Neural cell (in vitro differentiated cells): ENCODE results near the gene OLFM1. TPM values are rescaled to one million over a fixed set of nuclear protein-coding genes. Genes with fewer than 3 reads are reported as not detected.

Source experiments
- H2AFZ ChIP-seq: fragments of 200-600, 300-800 bp; sonication (generic), shearing (Covaris generic); 2 replicates; pipeline ENCODE4 v1.6.0; 2014; ENCODE audit warnings: low read depth, mild to moderate bottlenecking, antibody characterized with exemption, low read length, moderate library complexity
- H3F3A ChIP-seq: fragments of 200-600 bp; shearing (Covaris generic); 2 replicates; pipeline ENCODE4 v1.6.1; 2016; ENCODE audit warnings: mild to moderate bottlenecking, moderate library complexity, mixed read lengths, antibody characterized with exemption, low read length; ENCODE audit not compliant: insufficient read depth, poor library complexity, severe bottlenecking
- H3K27ac ChIP-seq: fragments of 200-600, 300-800 bp; sonication (generic), shearing (Covaris generic); 2 replicates; pipeline ENCODE4 v1.5.1; 2014; ENCODE audit warnings: mild to moderate bottlenecking, low read length, moderate library complexity
- H3K27me3 ChIP-seq: fragments of 300-800, 200-600 bp; sonication (generic), shearing (Covaris generic); 2 replicates; pipeline ENCODE4 v1.6.0; 2014; ENCODE audit warnings: mild to moderate bottlenecking, low read depth, low read length, moderate library complexity; ENCODE audit not compliant: insufficient read depth
- H3K36me3 ChIP-seq: fragments of 300-800, 200-600 bp; sonication (generic), shearing (Covaris generic); 2 replicates; pipeline ENCODE4 v1.5.1; 2014; ENCODE audit warnings: mild to moderate bottlenecking, antibody characterized with exemption, low read length, moderate library complexity; ENCODE audit not compliant: insufficient read depth
- H3K4me2 ChIP-seq: fragments of 300-800, 200-600 bp; sonication (generic), shearing (Covaris generic); 2 replicates; pipeline ENCODE4 v1.6.0; 2014; ENCODE audit warnings: mild to moderate bottlenecking, low read length
- H3K4me3 ChIP-seq: fragments of 300-800, 200-600 bp; sonication (generic), shearing (Covaris generic); 2 replicates; pipeline ENCODE4 v1.5.1; 2014; ENCODE audit warnings: mild to moderate bottlenecking, low read length, moderate library complexity
- H3K79me2 ChIP-seq: fragments of 200-600 bp; shearing (Covaris generic); replicated peaks from 2 replicates; pipeline ENCODE4 v1.6.0; 2014; ENCODE audit warnings: mild to moderate bottlenecking, low read length, moderate library complexity; ENCODE audit not compliant: insufficient read depth
- H3K9ac ChIP-seq: fragments of 300-800, 200-600 bp; sonication (generic), shearing (Covaris generic); 2 replicates; pipeline ENCODE4 v1.6.1; 2016; ENCODE audit warnings: mild to moderate bottlenecking, low read length, mixed read lengths
- H3K9me2 ChIP-seq: fragments of 200-600 bp; shearing (Covaris generic); 2 replicates; pipeline ENCODE4 v1.6.1; 2016; ENCODE audit warnings: mild to moderate bottlenecking, low read length, mixed read lengths; ENCODE audit not compliant: insufficient read depth
- H3K9me3 ChIP-seq: fragments of 200-600, 300-800 bp; sonication (generic), shearing (Covaris generic); 2 replicates; pipeline ENCODE4 v1.6.1; 2016; ENCODE audit warnings: mild to moderate bottlenecking, mixed run types, low read length, moderate library complexity, mixed read lengths
- H4K20me1 ChIP-seq: fragments of 200-600 bp; shearing (Covaris generic); 2 replicates; pipeline ENCODE4 v1.6.1; 2016; ENCODE audit warnings: mild to moderate bottlenecking, mixed run types; ENCODE audit not compliant: insufficient read depth
- EP300 ChIP-seq: fragments of 450-650 bp; conservative IDR thresholded peaks from 2 replicates; pipeline ENCODE4 v1.6.1; 2014; ENCODE audit warnings: antibody characterized with exemption, mild to moderate bottlenecking, moderate library complexity; ENCODE audit not compliant: poor library complexity, severe bottlenecking
- EZH2 ChIP-seq: fragments of 200-600, 300-800 bp; shearing (Covaris generic), sonication (generic); IDR thresholded peaks from 2 replicates; pipeline ENCODE4 v1.6.1; 2014; ENCODE audit warnings: antibody characterized with exemption, low read length, borderline replicate concordance, mild to moderate bottlenecking; ENCODE audit not compliant: insufficient read depth, poor library complexity, severe bottlenecking
- MXI1 ChIP-seq: fragments of 450-650 bp; conservative IDR thresholded peaks from 2 replicates; pipeline ENCODE4 v1.6.1; 2014; ENCODE audit warnings: antibody characterized with exemption, mild to moderate bottlenecking; ENCODE audit not compliant: poor library complexity, severe bottlenecking
- POLR2AphosphoS5 ChIP-seq: IDR thresholded peaks from 2 replicates; pipeline ENCODE4 v1.6.1; 2012
- RAD21 ChIP-seq: fragments of 450-650 bp; conservative IDR thresholded peaks from 2 replicates; pipeline ENCODE4 v1.6.1; 2014; ENCODE audit warnings: antibody characterized with exemption, mild to moderate bottlenecking, moderate library complexity
- SMC3 ChIP-seq: fragments of 450-650 bp; conservative IDR thresholded peaks from 2 replicates; pipeline ENCODE4 v1.6.1; 2014; ENCODE audit warnings: antibody characterized with exemption, mild to moderate bottlenecking, moderate library complexity; ENCODE audit not compliant: poor library complexity
- TAF1 ChIP-seq: IDR thresholded peaks from 2 replicates; pipeline ENCODE4 v1.6.1; 2012; ENCODE audit warnings: low read depth
- polyA plus RNA-seq: library from polyadenylated mRNA; depleted of rRNA; stranded (reverse); fragments of >200 nt; gene quantifications from 2 replicates; pipeline ENCODE4 v1.2.3, GENCODE V29; 2014
- TF ChIP-seq, protein P1 (sequence below): fragments of 450-650 bp; IDR thresholded peaks from 2 replicates; pipeline ENCODE4 v1.5.1; 2014; ENCODE audit warnings: antibody characterized with exemption, mild to moderate bottlenecking, moderate library complexity; ENCODE audit not compliant: poor library complexity, severe bottlenecking
- TF ChIP-seq, protein P2 (sequence below): IDR thresholded peaks from 2 replicates; pipeline ENCODE4 v1.6.1; 2012; ENCODE audit warnings: borderline replicate concordance

OLFM1 gene
- polyA plus RNA-seq, 1 donor from 2014 or later = 102 TPM

- Histone ChIP-seq H3K4me3 (no peak overlapping the region), H3K4me2 (no peak overlapping the region), H3F3A (no peaks in the 10 kb centered on the region), H4K20me1 (peaks cover 4% of the 10 kb centered on the region), H3K27me3 (peaks cover 34% of the 10 kb centered on the region), H3K9me2 (no peaks in the 10 kb centered on the region), H3K9ac (no peak overlapping the region), H3K79me2 (no peaks in the 10 kb centered on the region), H3K36me3 (no peaks in the 10 kb centered on the region), H3K27ac (no peak overlapping the region), H2AFZ (no peak overlapping the region), H3K9me3 (no peaks in the 10 kb centered on the region)
- TF ChIP-seq TAF1 (no peak), EZH2 (no peak), POLR2AphosphoS5 (no peak), SMC3 (no peak)
- TF ChIP-seq, protein P1, sequence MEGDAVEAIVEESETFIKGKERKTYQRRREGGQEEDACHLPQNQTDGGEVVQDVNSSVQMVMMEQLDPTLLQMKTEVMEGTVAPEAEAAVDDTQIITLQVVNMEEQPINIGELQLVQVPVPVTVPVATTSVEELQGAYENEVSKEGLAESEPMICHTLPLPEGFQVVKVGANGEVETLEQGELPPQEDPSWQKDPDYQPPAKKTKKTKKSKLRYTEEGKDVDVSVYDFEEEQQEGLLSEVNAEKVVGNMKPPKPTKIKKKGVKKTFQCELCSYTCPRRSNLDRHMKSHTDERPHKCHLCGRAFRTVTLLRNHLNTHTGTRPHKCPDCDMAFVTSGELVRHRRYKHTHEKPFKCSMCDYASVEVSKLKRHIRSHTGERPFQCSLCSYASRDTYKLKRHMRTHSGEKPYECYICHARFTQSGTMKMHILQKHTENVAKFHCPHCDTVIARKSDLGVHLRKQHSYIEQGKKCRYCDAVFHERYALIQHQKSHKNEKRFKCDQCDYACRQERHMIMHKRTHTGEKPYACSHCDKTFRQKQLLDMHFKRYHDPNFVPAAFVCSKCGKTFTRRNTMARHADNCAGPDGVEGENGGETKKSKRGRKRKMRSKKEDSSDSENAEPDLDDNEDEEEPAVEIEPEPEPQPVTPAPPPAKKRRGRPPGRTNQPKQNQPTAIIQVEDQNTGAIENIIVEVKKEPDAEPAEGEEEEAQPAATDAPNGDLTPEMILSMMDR = no peak
Observed at GRCh38 chr9:135090547-135090946, 3.1 kb downstream of the OLFM1 start.

GRCh38 chr9:135091545-135091944, 4.1 kb downstream of the OLFM1 start:
- Histone ChIP-seq H4K20me1 (peaks cover 4% of the 10 kb centered on the region), H3K9me2 (no peaks in the 10 kb centered on the region), H3K79me2 (no peaks in the 10 kb centered on the region), H3K36me3 (no peaks in the 10 kb centered on the region), H3K9me3 (no peaks in the 10 kb centered on the region), H3K9ac (no peak overlapping the region), H2AFZ (no peak overlapping the region), H3K27ac (no peak overlapping the region), H3K4me2 (no peak overlapping the region), H3K4me3 (no peak overlapping the region), H3F3A (no peaks in the 10 kb centered on the region), H3K27me3 (peaks cover 32% of the 10 kb centered on the region)
- no peak for TF ChIP-seq TAF1
- no peak for TF ChIP-seq EZH2
- TF ChIP-seq RAD21 = no peak
- TF ChIP-seq, protein P2, sequence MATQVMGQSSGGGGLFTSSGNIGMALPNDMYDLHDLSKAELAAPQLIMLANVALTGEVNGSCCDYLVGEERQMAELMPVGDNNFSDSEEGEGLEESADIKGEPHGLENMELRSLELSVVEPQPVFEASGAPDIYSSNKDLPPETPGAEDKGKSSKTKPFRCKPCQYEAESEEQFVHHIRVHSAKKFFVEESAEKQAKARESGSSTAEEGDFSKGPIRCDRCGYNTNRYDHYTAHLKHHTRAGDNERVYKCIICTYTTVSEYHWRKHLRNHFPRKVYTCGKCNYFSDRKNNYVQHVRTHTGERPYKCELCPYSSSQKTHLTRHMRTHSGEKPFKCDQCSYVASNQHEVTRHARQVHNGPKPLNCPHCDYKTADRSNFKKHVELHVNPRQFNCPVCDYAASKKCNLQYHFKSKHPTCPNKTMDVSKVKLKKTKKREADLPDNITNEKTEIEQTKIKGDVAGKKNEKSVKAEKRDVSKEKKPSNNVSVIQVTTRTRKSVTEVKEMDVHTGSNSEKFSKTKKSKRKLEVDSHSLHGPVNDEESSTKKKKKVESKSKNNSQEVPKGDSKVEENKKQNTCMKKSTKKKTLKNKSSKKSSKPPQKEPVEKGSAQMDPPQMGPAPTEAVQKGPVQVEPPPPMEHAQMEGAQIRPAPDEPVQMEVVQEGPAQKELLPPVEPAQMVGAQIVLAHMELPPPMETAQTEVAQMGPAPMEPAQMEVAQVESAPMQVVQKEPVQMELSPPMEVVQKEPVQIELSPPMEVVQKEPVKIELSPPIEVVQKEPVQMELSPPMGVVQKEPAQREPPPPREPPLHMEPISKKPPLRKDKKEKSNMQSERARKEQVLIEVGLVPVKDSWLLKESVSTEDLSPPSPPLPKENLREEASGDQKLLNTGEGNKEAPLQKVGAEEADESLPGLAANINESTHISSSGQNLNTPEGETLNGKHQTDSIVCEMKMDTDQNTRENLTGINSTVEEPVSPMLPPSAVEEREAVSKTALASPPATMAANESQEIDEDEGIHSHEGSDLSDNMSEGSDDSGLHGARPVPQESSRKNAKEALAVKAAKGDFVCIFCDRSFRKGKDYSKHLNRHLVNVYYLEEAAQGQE = no peak
- TF ChIP-seq, protein P1 = no peak
- TF ChIP-seq POLR2AphosphoS5 = no peak
- no peak for TF ChIP-seq EP300
- no peak for TF ChIP-seq SMC3
- TF ChIP-seq MXI1 = no peak
